Amniotic epithelial cell (primary cell): Measurements from ENCODE around the gene PROM2.
"Not testable (repeated sequence)": the region's sequence is repeated elsewhere in the genome, so short reads cannot be mapped to it uniquely, and the experiment has no call there.

Source experiments
- DNase-seq: peaks from one replicate; pipeline ENCODE4 v3.0.0-alpha.2; 2010; ENCODE audit warnings: low read depth

The PROM2 gene

GRCh38 chr2:95268211-95269035 lies 5.8 kb upstream of the PROM2 start:
- DNase-seq: no peak

DNA sequence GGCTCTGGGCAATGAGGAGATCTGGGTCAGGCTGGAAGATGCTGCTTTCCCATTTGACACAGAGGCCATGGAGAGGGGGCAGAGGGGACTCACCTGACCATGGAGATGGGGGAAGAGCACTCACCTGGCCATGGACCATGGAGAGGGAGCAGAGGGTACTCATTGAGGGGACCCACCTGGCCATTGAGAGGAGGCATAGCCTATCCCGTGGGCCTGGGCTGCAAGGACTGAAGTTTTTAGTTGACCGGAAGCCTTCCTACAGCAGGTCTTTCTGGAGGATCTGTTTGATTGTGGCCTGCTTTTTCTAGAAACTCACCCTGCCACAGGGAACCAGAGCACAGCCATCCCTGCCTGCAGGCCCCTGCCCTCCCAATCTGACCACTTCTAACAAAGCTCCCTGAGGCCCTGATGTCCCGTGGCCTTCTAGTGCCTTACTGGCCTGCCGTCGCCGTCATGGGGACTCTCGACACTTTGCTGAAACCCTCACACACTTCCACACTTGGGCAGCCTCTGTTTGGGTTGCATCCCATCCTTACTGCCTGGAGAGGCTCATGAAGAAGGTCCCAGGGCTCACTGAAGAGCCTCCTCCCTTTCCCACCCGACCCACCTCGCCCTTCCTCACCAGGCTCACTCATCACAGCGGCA lies 5.1 kb upstream of the PROM2 start:
- DNase-seq: no peak

DNA sequence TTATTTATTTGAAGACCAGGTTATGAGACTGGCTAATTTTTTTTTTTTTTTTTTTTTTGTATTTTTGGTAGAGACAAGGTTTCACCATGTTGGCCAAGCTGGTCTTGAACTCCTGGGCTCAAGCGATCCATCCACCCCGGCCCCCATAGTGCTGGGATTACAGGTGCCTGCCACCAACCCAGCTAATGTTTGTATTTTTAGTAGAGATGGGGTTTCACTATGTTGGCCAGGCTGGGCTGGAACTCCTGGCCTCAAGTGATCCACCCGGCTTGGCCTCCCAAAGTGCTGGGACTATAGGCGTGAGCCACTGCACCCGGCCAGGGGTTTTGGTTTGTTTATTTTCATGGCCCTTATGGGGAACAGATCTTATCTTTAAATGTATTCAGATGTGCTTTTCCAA lies 4.5 kb upstream of the PROM2 start:
- DNase-seq: not testable (repeated sequence)

DNA sequence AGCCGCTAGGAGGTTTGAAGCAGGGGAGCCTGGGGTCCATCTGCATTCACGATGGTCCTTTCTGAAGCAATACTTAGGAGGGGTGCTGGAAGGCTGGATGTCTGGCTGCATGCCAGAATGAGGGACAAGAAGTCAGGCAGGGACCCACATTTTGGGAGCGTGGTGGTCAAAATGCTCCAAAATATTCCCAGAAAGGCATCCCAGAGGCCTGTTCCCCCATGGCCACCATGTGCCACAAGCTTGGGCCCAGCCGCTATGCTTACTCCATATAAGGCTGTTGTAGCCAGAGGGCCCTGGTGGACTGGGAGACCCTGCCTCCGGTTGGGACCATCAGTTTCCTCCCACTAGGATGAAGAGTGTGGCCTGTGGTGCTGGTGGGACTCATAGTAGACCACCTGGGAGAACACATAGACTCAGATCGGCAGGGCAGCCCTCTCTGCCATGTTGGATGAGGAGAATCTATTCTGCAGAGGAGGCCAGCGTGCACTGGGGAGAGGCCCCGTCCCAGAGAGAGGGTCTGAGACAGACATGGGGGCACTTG lies 3.6 kb upstream of the PROM2 start:
- no peak for DNase-seq

- no peak for DNase-seq
Measured at GRCh38 chr2:95271381-95271971, 2.8 kb upstream of the PROM2 start.

- DNase-seq: no peak
Measured at GRCh38 chr2:95272299-95272751, 1.9 kb upstream of the PROM2 start.

GRCh38 chr2:95272781-95273180 lies 1.5 kb upstream of the PROM2 start:
- DNase-seq: no peak

DNA sequence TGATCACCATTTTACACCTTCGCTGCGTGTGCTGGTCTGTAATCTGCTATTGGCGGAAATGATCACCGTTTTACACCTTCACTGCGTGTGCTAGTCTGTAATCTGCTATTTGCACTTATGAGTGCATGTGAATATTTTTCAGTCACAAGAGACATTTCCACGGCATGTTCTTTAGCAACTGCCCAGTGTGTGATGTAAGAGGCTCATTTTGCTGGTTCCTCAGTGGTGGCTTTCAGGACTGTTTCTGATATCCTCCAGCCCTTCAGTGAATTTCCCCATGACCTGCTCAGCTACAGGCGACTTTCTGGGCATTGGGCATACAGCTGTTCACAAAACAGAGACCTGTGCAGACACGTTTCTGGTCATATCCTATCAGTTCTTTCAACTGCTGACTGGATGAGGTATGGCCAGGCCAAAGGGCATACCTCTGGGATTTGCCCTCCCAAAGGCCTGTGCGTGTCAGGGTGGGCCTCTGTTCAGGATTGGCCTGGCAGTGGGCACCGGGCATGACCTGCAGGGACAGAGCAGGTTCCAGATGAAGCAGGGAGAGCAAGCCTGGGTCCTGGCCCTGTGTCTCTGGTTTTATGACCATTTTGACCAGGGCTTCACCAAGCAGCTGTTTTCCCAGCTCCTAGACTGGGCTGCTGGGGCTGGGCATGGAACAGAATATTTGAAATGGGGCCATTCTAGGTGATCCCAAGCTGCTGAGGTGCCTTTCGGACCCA lies 521 bp upstream of the PROM2 start:
- DNase-seq: no peak

GRCh38 chr2:95275151-95275515 lies 884 bp downstream of the PROM2 start:
- DNase-seq: no peak

DNA sequence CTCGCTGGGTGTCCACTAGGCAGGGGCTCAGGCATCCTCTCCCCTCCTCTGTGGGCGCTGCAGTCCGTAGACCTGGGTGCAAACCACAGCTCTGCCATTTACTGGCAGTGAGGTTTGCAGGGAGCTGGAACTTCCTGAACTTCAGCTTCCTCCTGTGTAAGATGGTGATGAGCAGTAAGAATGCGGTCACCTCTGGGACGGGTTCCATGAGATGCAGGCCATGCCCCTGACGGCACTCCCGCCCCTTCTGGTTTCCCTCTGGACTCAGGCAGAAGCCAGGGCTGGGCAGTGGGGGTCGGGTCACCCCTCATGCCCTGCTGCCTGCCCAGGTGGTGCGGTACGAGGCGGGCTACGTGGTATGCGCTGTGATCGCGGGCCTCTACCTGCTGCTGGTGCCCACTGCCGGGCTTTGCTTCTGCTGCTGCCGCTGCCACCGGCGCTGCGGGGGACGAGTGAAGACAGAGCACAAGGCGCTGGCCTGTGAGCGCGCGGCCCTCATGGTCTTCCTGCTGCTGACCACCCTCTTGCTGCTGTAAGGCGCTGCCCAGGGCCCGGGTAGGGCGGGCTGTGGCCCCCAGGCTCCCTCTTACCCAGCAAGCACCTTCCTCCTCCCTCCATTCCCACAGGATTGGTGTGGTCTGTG lies 1.5 kb downstream of the PROM2 start:
- no peak for DNase-seq

DNA sequence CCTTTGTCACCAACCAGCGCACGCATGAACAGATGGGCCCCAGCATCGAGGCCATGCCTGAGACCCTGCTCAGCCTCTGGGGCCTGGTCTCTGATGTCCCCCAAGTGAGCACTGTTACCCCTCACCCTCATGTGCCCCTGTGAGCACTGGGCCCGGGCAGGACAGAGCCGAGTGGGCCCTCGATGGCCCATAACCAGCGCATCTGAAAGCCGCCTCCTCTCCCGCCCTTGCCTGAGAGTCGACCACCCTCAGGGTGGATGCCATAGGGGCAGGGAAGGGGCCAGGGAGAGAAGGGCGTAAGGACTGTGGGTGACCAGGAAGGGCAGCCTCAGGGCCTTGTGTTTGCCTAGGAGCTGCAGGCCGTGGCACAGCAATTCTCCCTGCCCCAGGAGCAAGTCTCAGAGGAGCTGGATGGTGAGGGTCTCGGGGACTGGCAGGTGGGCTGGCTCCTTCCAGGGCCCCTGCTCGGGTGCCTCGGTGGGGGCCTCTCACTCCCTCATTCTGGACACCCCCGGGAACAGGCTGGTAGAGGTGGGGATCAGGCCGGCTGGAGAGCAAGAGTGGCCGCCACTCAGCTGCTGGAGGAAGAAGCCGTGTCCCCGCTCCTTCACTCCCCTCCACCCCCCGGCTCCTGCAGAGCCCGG lies 2.1 kb downstream of the PROM2 start:
- DNase-seq: no peak

GRCh38 chr2:95276888-95277245 lies 2.6 kb downstream of the PROM2 start:
- DNase-seq: no peak

GRCh38 chr2:95277246-95277906 lies 3.1 kb downstream of the PROM2 start:
- no peak for DNase-seq

DNA sequence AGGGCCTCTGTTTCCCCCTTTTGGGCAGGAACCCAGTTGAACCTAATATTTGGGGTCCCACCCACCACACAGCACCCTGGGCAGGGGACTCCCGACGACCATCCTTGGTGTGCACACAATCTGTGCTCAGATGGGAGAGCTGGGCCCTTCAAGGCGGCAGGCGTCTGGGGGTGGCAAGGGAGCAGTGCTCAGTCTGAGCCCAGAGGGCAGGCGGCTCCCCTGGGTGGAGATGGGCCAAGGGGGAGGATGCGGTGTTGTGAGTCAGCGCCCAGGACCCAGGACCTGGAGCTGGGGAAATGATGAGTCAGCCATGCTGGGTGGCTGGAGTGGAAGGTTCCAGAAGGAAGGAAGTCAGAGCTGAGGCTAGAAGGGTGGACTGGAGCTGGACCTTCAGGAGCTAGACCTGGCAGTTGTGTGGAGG lies 3.8 kb downstream of the PROM2 start:
- peak; percentile 39 for DNase-seq

GRCh38 chr2:95278637-95279225 lies 4.5 kb downstream of the PROM2 start:
- no peak for DNase-seq

DNA sequence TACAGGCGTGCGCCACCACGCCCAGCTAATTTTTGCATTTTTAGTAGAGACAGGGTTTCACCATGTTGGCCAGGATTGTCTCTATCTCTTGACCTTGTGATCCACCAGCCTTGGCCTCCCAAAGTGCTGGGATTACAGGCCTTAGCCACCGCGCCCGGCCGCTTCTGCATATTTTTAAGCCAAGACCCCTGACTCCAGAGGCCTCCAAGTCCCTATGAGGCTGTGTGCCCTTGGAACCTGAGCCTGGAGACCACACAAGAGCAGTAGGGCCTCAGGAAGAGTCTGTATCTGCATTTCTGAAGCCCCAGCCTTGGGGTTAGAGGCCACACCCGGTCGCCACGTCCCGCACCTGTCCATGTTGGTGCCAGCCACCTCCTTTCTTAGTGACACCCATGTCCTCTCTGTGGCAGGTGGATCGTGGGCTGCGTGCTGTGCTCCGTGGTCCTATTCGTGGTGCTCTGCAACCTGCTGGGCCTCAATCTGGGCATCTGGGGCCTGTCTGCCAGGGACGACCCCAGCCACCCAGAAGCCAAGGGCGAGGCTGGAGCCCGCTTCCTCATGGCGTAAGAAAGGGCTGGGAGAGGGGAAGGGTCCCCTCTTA lies 5.3 kb downstream of the PROM2 start:
- no peak for DNase-seq

GRCh38 chr2:95281071-95281470 lies 6.8 kb downstream of the PROM2 start:
- DNase-seq: no peak

GRCh38 chr2:95281786-95282185 lies 7.5 kb downstream of the PROM2 start:
- DNase-seq: no peak

DNA sequence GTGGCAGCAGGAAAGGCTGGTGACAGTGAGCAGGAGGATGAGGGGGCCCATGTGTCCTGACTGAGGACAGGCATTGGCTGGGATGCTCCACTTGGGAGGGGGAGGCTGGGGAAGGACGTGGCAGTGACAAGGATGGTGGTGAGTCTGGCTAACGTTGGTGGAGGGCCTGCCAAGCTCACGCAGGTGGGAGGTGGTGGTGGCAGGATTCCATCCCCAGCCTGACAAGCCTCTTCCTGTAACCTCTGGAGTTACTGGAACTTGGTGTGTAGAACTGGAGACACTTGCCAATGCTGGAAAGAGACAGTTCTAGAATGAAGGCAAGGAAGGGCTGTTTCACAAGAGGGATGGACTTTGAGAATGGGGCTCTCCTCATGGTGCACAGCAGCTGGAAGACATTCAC lies 8.2 kb downstream of the PROM2 start:
- no peak for DNase-seq

DNA sequence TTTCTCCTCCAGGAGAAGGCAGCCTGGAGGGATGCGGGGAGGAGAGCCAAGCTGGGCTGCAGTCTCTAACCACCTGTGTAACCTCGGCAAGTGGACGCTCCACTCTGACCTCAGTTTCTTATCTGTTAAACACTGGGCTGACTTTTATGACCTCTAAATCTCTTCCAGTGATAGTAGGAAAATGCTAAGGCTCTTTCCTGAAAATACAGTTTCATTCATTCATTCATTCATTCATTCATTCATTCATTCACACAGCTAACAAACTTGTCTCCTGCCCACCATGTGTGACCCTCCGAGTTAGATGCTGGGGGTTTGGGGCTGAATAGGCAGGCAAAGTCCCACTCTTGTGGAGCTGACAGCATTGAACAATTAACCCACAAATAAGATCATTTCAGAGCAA lies 9.3 kb downstream of the PROM2 start:
- no peak for DNase-seq
